ENCODE data around the gene MEG3.

MEG3 gene

DNA sequence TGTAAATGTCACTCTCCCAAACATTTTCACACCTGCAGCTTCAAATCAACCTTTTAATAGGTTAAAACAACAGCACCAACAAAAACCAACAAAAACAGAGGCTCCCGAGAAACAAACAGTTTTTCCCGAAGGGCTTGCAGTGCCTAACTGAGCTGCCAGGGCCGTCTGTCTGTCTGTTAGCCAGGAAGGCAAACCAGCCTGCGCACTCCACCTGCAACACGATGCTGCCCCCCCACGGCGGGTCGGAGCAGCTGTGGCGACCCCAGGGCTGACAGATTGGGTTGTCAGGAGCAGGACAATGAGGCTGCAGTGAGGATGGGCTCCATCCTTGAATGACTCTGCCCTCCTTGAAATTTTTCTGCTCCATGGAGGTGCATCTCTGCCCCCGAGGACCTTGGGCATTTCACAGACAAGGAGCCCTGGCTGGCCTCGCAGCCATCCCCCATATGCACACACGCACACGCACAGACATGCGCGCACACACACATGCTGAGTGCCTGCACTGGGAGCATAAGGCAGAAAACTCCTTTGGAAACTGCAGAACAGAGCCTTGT, 75.0 kb downstream of the MEG3 start:
- DNase-seq, result no peak

- DNase-seq, result no peak
Observed at GRCh38 chr14:100901391-100902183, 75.7 kb downstream of the MEG3 start.

DNA sequence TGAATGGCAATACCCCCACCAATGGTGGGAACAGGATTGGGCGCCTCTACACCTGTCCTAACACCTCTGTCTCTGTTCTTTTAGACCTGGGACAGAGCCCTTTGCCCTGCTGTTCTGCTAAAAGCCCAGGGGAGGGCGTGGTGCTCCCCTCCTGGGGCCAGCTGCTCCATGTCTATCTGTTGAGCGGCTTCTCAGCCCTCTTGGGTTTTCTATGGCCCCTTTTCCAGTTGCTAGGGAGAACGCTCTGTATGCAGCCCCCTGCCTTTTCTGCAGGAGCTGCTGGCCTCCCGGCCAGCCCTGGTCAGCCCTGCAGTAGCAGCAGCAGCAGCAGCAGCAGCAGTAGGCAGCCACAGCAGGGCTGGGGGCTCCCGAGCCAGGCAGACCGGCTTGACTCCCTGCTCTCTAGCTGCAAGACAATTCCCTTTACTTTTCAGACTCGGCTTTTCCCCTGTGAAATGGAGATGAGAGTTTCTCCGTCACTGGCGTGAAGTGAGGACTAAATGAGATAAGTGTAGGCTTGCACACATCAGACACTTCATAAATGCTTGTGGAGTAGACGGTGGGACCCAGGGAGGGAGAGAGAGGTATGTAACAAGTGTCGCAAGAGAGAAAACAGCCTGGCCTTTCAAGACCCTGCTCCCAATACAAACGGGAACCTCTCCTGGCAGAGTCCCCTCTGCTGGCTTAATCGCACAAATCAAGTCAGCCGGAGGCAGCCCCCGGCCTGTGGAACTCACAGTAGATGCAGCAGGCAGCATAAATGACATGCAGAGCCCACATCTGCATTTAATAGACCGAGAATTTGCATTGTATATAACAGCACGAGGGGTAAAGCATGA, 76.6 kb downstream of the MEG3 start:
- DNase-seq, result no peak

GRCh38 chr14:100903134-100903468, 77.2 kb downstream of the MEG3 start:
- no peak for DNase-seq

- DNase-seq, result no peak
Observed at GRCh38 chr14:100903672-100904185, 77.8 kb downstream of the MEG3 start, which contains the start of gene RTL1. RTL1 (minus strand) TSS chr14:100903722; CDS start chr14:100884788, 18,934 bp downstream.

DNA sequence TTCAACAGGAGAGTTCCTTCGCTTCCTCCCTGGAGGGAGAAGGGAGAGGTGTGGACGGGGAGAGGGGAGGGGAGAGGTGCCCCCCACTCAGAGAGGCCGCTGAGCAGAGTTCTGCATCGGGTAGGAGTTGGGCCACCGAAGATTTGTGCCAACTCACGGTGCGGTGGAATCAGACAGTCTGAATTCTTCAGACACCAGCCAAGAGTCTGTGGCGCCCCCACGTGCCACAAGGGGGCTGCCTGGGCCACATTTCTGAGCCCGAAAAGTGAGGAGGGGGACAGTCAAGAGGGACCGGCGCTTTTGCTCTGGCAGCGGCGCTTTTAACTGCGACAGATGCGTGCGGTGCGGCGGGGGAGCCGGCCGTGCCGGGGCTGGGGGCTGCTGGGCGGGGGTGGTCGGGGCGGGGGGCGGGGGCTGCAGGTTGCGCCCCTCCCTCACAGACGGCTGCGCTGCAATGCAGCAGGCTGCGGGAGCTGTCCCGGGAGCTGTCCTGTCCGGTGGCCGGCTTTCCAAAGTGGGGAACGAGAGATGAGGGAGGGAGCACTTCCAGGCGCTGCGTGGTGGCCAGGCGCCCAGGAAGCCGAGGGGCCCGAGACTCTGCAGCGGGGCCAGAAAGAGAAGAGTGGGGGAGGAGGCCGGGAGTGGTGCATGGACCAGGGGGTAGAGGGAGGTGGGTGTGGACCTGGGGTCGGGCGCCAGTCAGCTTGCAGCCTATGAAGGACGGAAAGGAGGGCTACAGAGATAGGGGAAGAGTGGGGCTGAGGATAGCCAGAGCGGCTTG, 78.6 kb downstream of the MEG3 start:
- DNase-seq, result no peak

DNA sequence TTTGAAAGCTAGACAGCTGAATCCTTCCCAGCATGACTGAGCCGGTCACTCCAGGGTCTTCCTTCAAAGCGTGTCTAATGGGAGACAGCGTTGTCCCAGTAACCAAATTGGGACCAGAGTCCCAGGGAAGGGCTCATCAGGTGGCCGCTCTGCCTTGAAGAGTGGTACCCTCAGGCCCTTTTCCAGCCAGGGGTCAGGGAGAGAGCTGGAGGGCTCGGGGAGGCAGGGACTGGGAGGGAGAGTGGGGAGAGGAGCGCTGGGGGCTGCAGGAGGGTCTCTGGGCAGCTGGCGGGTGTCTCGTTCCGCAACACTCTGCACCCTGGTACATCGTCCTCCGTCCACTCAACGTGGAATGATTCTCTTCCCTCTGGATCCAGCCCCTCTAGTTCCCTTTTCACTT, 79.2 kb downstream of the MEG3 start:
- DNase-seq, result no peak

DNA sequence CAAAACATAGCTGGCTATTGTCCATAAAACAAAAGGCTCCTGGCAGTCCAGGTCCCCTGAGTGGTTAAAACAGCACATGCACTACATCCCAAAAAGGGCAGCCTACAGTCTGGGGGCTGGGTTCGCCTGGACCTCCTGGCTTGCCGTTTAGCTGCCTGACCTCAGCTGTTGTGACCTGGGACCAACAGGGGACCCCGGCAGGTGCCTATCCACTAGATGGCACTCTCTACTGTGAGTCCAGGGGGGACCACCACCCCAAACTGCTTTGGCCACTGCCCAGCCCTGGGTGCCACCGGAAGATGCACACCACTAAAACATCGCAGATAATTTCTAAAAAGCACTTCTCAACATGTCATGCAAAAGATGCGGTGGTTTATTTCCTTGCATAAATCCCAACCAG, 80.5 kb downstream of the MEG3 start:
- DNase-seq, result no peak

- no peak for DNase-seq
Observed at GRCh38 chr14:100907240-100907639, 81.3 kb downstream of the MEG3 start.

- no peak for DNase-seq
Observed at GRCh38 chr14:100909439-100909838, 83.5 kb downstream of the MEG3 start.
